ENCODE results near the gene GH1.

The GH1 gene

GRCh38 chr17:63937920-63938319 is 19.3 kb upstream of the GH1 start:
- no peak overlapping the region for H3K4me3 ChIP-seq (replicated peaks; ENCODE audit: low read depth, low read length)
- DNase-seq (ENCODE audit: extremely low read depth, low read depth), result no peak
- no peak for TF ChIP-seq CTCF (IDR thresholded peaks at IDR 0.05; ENCODE audit: low read depth, low read length, missing control alignments)

GRCh38 chr17:63937319-63937718 is 18.7 kb upstream of the GH1 start:
- DNase-seq (ENCODE audit: extremely low read depth, low read depth), result no peak
- H3K4me3 ChIP-seq (replicated peaks; ENCODE audit: low read depth, low read length), result no peak overlapping the region
- TF ChIP-seq CTCF (IDR thresholded peaks at IDR 0.05; ENCODE audit: low read depth, low read length, missing control alignments), result no peak

GRCh38 chr17:63934183-63935112 is 15.8 kb upstream of the GH1 start:
- no peak for TF ChIP-seq CTCF (IDR thresholded peaks at IDR 0.05; ENCODE audit: low read depth, low read length, missing control alignments)
- no peak overlapping the region for H3K4me3 ChIP-seq (replicated peaks; ENCODE audit: low read depth, low read length)
- DNase-seq (ENCODE audit: extremely low read depth, low read depth), result no peak

GRCh38 chr17:63933598-63933997 is 15.0 kb upstream of the GH1 start:
- no peak for TF ChIP-seq CTCF (IDR thresholded peaks at IDR 0.05; ENCODE audit: low read depth, low read length, missing control alignments)
- H3K4me3 ChIP-seq (replicated peaks; ENCODE audit: low read depth, low read length), result no peak overlapping the region
- DNase-seq (ENCODE audit: extremely low read depth, low read depth), result no peak

GRCh38 chr17:63932721-63933120 is 14.1 kb upstream of the GH1 start:
- H3K4me3 ChIP-seq (replicated peaks; ENCODE audit: low read depth, low read length), result no peak overlapping the region
- no peak for TF ChIP-seq CTCF (IDR thresholded peaks at IDR 0.05; ENCODE audit: low read depth, low read length, missing control alignments)

GRCh38 chr17:63931981-63932561 is 13.4 kb upstream of the GH1 start, which contains the start of gene CD79B:
CD79B (minus strand) TSS chr17:63932331; CDS start chr17:63932261, 70 bp downstream.
- TF ChIP-seq CTCF (IDR thresholded peaks at IDR 0.05; ENCODE audit: low read depth, low read length, missing control alignments), result no peak
- H3K4me3 ChIP-seq (replicated peaks; ENCODE audit: low read depth, low read length), result no peak within 1 kb of the TSS
- no peak for DNase-seq (ENCODE audit: extremely low read depth, low read depth)

More at GRCh38 chr17:63932721-63933120, 14.1 kb upstream of the GH1 start:
- no peak for DNase-seq (ENCODE audit: extremely low read depth, low read depth)

Measured in HFF-Myc (cell line).